GM13976 (cell line): ENCODE data around the gene GALNT10.

Experiments
- DNase-seq: peaks from one replicate; pipeline ENCODE4 v3.0.0; 2012; ENCODE audit warnings: low spot score
- in situ Hi-C: fragments of 300-500 bp; cut with MboI; formaldehyde crosslinking; loops from one replicate; pipeline ENCODE4 v1.12.0; 2022; ENCODE audit warnings: low sequenced_read_pairs, mixed read lengths, inconsistent platforms; ENCODE audit not compliant: unreplicated experiment
- TF ChIP-seq, protein P1 (sequence below): IDR thresholded peaks from 2 replicates; pipeline ENCODE4 v1.5.1; 2012; ENCODE audit warnings: borderline replicate concordance, mild to moderate bottlenecking; ENCODE audit not compliant: insufficient read depth; ENCODE audit errors: extremely low read depth, missing control alignments, control extremely low read depth

Gene GALNT10

DNA sequence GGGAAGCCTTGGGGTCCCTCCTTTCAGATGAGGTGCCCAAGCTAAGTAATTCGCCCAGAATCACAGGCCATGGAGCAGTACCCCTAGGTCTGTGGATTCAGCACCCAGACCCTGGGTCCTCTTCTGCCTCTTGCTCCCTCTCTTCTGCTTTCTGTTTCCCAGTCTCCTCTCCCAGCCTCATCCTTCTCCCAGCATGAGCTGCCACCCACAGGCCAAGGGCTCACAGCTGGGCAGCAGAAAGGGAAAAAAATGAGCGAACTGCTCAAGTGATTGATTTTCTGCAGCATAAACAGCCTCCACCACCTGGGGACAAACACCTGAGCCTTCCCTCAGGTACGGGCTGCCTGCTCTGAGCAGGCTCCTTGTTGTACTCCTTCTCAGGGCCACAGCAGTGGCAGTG is 141.4 kb downstream of the GALNT10 start:
- in situ Hi-C loops = no loop called here
- no peak for DNase-seq
- TF ChIP-seq, protein P1, sequence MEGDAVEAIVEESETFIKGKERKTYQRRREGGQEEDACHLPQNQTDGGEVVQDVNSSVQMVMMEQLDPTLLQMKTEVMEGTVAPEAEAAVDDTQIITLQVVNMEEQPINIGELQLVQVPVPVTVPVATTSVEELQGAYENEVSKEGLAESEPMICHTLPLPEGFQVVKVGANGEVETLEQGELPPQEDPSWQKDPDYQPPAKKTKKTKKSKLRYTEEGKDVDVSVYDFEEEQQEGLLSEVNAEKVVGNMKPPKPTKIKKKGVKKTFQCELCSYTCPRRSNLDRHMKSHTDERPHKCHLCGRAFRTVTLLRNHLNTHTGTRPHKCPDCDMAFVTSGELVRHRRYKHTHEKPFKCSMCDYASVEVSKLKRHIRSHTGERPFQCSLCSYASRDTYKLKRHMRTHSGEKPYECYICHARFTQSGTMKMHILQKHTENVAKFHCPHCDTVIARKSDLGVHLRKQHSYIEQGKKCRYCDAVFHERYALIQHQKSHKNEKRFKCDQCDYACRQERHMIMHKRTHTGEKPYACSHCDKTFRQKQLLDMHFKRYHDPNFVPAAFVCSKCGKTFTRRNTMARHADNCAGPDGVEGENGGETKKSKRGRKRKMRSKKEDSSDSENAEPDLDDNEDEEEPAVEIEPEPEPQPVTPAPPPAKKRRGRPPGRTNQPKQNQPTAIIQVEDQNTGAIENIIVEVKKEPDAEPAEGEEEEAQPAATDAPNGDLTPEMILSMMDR = no peak

DNA sequence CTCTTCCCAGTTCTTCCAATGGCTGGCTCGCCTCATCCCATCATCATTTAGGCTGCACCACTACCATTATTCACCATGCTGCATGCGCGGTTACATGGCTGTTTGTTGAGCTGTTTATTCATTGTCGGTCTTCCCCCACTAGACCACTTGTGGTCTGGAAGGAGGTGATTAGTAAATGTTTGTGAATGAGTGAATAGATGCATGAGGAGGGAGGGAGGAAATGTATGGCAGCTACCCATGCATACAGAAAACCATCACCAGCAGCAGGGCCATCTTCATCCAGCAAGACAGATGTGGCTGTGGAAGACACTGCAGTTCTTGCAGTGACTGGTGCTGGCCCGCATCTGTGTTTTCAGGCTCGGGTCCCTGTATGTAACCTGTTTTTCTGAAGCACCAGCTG is 141.9 kb downstream of the GALNT10 start:
- TF ChIP-seq, protein P1 = no peak
- in situ Hi-C loops = no loop called here
- no peak for DNase-seq

DNA sequence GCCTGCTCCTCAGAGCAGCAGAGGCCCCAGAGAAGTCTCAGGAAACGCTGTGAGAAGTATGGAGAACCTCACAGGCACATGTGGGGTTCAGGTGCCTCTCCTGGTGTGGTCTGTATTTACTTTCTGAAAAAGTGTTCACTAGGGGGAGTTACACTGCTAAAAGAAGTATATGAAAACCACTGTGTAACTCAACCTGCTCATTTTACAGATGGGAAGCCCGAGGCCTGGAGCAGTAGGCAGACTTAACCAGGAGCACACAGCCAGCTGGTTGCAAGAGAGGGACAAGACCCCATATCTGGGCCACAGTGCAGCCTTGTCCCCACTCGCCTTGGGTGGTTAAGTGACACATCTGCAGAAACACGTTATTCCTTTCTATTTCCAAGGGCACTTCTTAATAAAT is 142.5 kb downstream of the GALNT10 start:
- DNase-seq = no peak
- in situ Hi-C loops = no loop called here
- TF ChIP-seq, protein P1 = no peak

DNA sequence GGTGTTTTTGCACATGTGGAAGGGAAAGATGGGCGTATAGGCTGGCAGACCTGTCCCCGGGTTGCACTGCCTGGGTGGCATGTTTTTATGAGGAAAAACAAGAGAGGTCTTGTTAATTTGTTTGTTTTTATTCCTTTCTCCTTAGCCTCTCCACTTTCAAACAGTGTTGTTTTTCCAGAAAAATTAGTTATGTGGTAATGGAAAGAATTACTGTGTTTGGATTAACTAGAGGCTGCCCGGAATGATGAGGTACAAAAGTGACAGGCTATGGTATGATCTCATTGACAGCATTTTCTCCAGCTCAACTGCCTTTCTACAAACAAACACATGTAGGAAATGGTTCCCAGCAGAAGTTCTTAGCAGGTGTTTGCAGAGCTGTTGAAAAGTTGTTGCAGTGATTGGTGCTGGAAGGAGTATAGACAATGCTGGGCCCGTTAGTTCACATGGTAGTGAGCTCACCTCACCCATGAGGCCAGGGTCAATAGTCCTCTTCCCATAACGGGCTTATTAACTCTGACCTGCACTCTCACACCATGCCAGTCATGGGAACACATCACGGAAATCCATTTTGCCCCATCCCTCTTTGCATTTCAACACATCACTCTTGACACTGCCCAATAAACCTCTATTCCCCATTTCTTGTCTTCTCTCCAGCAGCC is 144.0 kb downstream of the GALNT10 start:
- in situ Hi-C loops = no loop called here
- DNase-seq = no peak
- TF ChIP-seq, protein P1 = no peak

DNA sequence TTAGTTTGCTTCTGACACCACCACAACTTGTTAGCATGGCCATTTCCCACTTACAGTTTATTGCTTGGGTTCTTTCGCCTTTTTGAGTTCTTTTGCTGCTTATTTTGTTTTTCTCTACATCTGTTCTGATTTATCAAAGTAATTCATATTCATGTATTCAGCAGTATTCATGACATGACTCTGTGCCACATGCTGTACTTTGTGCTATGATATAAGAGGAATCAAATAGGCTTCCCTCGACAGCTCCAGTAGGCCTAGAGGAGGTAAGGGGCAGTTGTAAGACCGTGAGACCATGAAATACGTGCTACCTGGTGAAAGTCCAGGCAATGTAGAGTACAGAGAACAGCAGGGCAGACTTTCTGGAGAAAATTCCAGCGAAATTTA is 144.5 kb downstream of the GALNT10 start:
- TF ChIP-seq, protein P1 = no peak
- in situ Hi-C loops = no loop called here

DNA sequence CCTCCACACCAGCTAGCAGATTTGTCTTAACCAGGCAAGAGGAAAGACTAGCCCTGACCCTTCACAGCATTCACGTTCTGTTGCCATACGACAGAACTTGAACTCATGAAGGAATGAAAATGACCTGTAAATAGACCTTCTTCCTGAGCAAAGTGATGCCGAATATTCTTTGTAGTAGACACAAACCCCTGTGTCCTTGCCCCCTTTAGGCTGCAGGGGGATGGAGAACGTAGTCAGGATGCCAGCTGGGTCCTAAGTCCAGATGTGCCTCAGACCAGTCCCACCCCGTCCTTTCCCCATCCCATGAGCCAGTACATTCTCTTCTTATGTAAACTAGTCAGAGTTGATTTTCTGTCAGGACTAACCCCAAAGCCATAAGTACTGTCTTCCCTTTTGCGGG is 151.1 kb downstream of the GALNT10 start:
- TF ChIP-seq, protein P1 = no peak
- in situ Hi-C loops = no loop called here

More for the DNA sequence above, 144.5 kb downstream of the GALNT10 start:
- DNase-seq = no peak

More for the DNA sequence above, 151.1 kb downstream of the GALNT10 start:
- DNase-seq = no peak
